Right cardiac atrium (tissue), 5 donors: Measurements from ENCODE around the gene CSAG1. TPM values are rescaled to one million over a fixed set of nuclear protein-coding genes. Genes with fewer than 3 reads are reported as not detected.
"Not testable (repeated sequence)": the region's sequence is repeated elsewhere in the genome, so short reads cannot be mapped to it uniquely, and the experiment has no call there.

Source experiments
- ATAC-seq, 2 donors: fragments of 200-7000 bp; cut with Tn5 transposase; one replicate each; pipeline versions ENCODE4 v1.8.0 to v1.9.1; 2020; ENCODE audit warnings: moderate library complexity in 2 of 2, mild to moderate bottlenecking in 1 of 2
- DNase-seq, 3 donors: peaks; one replicate each; pipeline ENCODE4 v3.0.0-alpha.2; 2020
- H3K27ac ChIP-seq: one replicate; pipeline ENCODE4 v1.5.1; 2013; ENCODE audit warnings: mild to moderate bottlenecking, low read length, control low read depth, moderate library complexity
- H3K27me3 ChIP-seq: one replicate; pipeline ENCODE4 v1.6.1; 2013; ENCODE audit not compliant: control insufficient read depth, insufficient read depth
- H3K4me1 ChIP-seq: one replicate; pipeline ENCODE4 v1.6.1; 2013; ENCODE audit warnings: low read length; ENCODE audit not compliant: control insufficient read depth, insufficient read depth
- H3K4me3 ChIP-seq: one replicate; pipeline ENCODE4 v1.5.1; 2013; ENCODE audit warnings: low read length, control low read depth
- H3K9me3 ChIP-seq: one replicate; pipeline ENCODE4 v1.6.1; 2013; ENCODE audit warnings: low read length; ENCODE audit not compliant: control insufficient read depth
- WGBS: extraction: QIAGEN DNeasy Blood & Tissue Kit; methylation state at CpG from one replicate; pipeline ENCODE4 v1.1.7; 2013; 5-methylcytosine and 5-hydroxymethylcytosine counted together
- intact Hi-C, 4 donors: fragments of 100-400 bp; cut with DNase I; formaldehyde crosslinking; loops; one replicate each; pipeline versions ENCODE4 v1.11.0 to v1.14.0; 2022 to 2023
- polyA plus RNA-seq: library from polyadenylated mRNA; stranded (reverse); fragments of 200-250 nt; gene quantifications from one replicate; pipeline ENCODE4 v1.2.3, GENCODE V29; 2013
- total RNA-seq, 4 donors: library from RNA; stranded (reverse); fragmentation: NEBNext Ultra II Directional; extraction: Animal tissue kit (Norgen Biotek cat#: 25700); gene quantifications; one replicate each; pipeline ENCODE4 v1.2.1, GENCODE V29; 2021
- donor health status: healthy with polysubstance abuse.
- donor health status: DM: no; HTN: yes; CAD: no.
- donor health status: DM: no; HTN: no; CAD: no.
- donor health status: DM: no; HTN: yes; CAD: no; lungs with severe emphysema.
- donor health status: DM: yes; HTN: yes; CAD: no.

The CSAG1 gene
- total and polyA plus RNA-seq, 5 donors: not detected

GRCh38 chrX:152681012-152681411 is 52.5 kb downstream of the CSAG1 start:
- H3K4me3 ChIP-seq, H3K27ac ChIP-seq, H3K4me1 ChIP-seq, ATAC-seq, H3K9me3 ChIP-seq, intact Hi-C loops, DNase-seq, H3K27me3 ChIP-seq: not testable (repeated sequence)
- whole genome bisulfite sequencing: no CpG with 5 or more reads among the region's 3 CpGs

Other genes starting within 250 kb of the CSAG1 start
- gene GABRQ, start 95.8 kb downstream of the CSAG1 start, total RNA-seq: not detected
- not detected for gene GABRQ, start 95.8 kb downstream of the CSAG1 start, polyA plus RNA-seq
- gene MAGEA3, start 34.9 kb downstream of the CSAG1 start, total RNA-seq: not detected
- not detected for gene MAGEA3, start 34.9 kb downstream of the CSAG1 start, polyA plus RNA-seq
- gene CSAG2, start 24.4 kb downstream of the CSAG1 start, total RNA-seq: not detected
- not detected for gene CSAG2, start 24.4 kb downstream of the CSAG1 start, polyA plus RNA-seq
- gene MAGEA2B, start 19.1 kb downstream of the CSAG1 start, total RNA-seq: not detected
- not detected for gene MAGEA2B, start 19.1 kb downstream of the CSAG1 start, polyA plus RNA-seq
- not detected for gene MAGEA12, start within 50 bp of the CSAG1 start, total RNA-seq
- not detected for gene MAGEA12, start within 50 bp of the CSAG1 start, polyA plus RNA-seq
- gene MAGEA2, start 20.1 kb upstream of the CSAG1 start, total RNA-seq: not detected
- gene MAGEA2, start 20.1 kb upstream of the CSAG1 start, polyA plus RNA-seq: not detected
- gene CSAG3, start 25.5 kb upstream of the CSAG1 start, total RNA-seq: not detected
- not detected for gene CSAG3, start 25.5 kb upstream of the CSAG1 start, polyA plus RNA-seq
- gene MAGEA6, start 36.0 kb upstream of the CSAG1 start, total RNA-seq: not detected
- not detected for gene MAGEA6, start 36.0 kb upstream of the CSAG1 start, polyA plus RNA-seq
- gene CETN2, start 97.0 kb upstream of the CSAG1 start, total RNA-seq: 10 to 100 TPM; 25.0 to 29.5 (median 27.7) TPM
- 50.3 TPM for gene CETN2, start 97.0 kb upstream of the CSAG1 start, polyA plus RNA-seq
- 10 to 100 TPM; 24.9 to 31.5 (median 27.9) TPM for gene NSDHL, start 97.3 kb upstream of the CSAG1 start, total RNA-seq
- gene NSDHL, start 97.3 kb upstream of the CSAG1 start, polyA plus RNA-seq: 33.1 TPM
- 1 to 10 TPM; 1.4 to 2.4 (median 1.4) TPM for gene ZNF185, start 164.3 kb upstream of the CSAG1 start, total RNA-seq
- 0.86 TPM for gene ZNF185, start 164.3 kb upstream of the CSAG1 start, polyA plus RNA-seq